MCF 10A (cell line): ENCODE results near the gene NAPA. TPM values are rescaled to one million over a fixed set of nuclear protein-coding genes. Genes with fewer than 3 reads are reported as not detected.

Source experiments
- BruUV-seq: library from RNA; stranded (reverse); fragments of 400-500 nt; replicated peaks from 2 replicates; lab custom pipeline; 2021; lab: Mats Ljungman, UMichigan
- CTCF ChIA-PET: fragments of 300-600 bp; sonication (Branson Sonifier 250); formaldehyde crosslinking; extraction: SDS; loops from one replicate; lab custom pipeline; 2021; ENCODE audit warnings: antibody characterized with exemption, inconsistent platforms; lab: Yijun Ruan, JAX
- POLR2A ChIA-PET: fragments of 300-600, 350-650 bp; sonication (Branson Sonifier 250); formaldehyde crosslinking; extraction: SDS; loops from one replicate; lab custom pipeline; 2020; ENCODE audit warnings: antibody characterized with exemption, inconsistent platforms; lab: Yijun Ruan, JAX
- DNase-seq: peaks from one replicate; pipeline ENCODE4 v3.0.0-alpha.2; 2018; ENCODE audit not compliant: unreplicated experiment
- H3K27ac Mint-ChIP-seq: one replicate; pipeline ENCODE4 v1.8.0; 2022; ENCODE audit warnings: mild to moderate bottlenecking, low read depth, mixed read lengths; ENCODE audit not compliant: unreplicated experiment
- H3K27me3 Mint-ChIP-seq: one replicate; pipeline ENCODE4 v1.8.0; 2022; ENCODE audit warnings: mixed read lengths; ENCODE audit not compliant: insufficient read depth, unreplicated experiment
- H3K36me3 Mint-ChIP-seq: one replicate; pipeline ENCODE4 v1.8.0; 2022; ENCODE audit warnings: mild to moderate bottlenecking, moderate library complexity, mixed read lengths; ENCODE audit not compliant: insufficient read depth, unreplicated experiment
- H3K4me1 Mint-ChIP-seq: one replicate; pipeline ENCODE4 v1.8.0; 2022; ENCODE audit warnings: mixed read lengths; ENCODE audit not compliant: insufficient read depth, unreplicated experiment
- H3K4me3 Mint-ChIP-seq: one replicate; pipeline ENCODE4 v1.8.0; 2022; ENCODE audit warnings: mild to moderate bottlenecking, moderate library complexity, mixed read lengths; ENCODE audit not compliant: unreplicated experiment
- H3K9me3 Mint-ChIP-seq: one replicate; pipeline ENCODE4 v1.8.0; 2022; ENCODE audit warnings: mixed read lengths; ENCODE audit not compliant: unreplicated experiment
- intact Hi-C: fragments of 100-400 bp; cut with micrococcal nuclease; formaldehyde crosslinking; loops from 2 replicates; pipeline ENCODE4 v1.14.1; 2022
- total RNA-seq: library from RNA; stranded (reverse); gene quantifications from 2 replicates; pipeline ENCODE4 v1.2.3, GENCODE V29; 2022
- TF ChIP-seq, protein P1 (sequence below): fragments of 200-600 bp; IDR thresholded peaks from one replicate; pipeline ENCODE4 v1.8.0; 2022; ENCODE audit warnings: antibody characterized with exemption, mild to moderate bottlenecking; ENCODE audit not compliant: unreplicated experiment

Gene NAPA
- total RNA-seq, 1 experiment from 2014 or later = 72.1 TPM

DNA sequence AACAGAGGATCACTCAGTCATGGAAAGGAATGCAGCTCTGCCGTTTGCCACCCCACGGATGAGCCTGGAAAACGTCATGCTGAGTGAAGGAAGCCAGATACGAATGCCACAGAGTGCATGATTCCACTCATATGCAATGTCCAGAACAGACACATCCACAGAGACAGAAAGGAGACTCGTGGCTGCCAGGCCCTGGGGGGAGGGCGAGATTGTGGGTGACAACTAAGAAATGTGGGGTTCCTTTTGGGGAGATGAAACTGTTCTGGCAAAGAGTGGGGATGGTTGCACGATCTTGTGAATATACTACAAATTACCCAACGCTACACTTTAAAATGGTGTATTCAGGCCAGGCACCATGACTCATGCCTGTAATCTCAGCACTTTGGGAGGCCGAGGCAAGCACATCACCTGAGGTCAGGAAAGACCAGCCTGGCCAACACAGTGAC, 27.2 kb upstream of the NAPA start:
- intact Hi-C loops = no loop called here
- no peaks in the 10 kb centered on the region for H3K27me3 Mint-ChIP-seq

DNA sequence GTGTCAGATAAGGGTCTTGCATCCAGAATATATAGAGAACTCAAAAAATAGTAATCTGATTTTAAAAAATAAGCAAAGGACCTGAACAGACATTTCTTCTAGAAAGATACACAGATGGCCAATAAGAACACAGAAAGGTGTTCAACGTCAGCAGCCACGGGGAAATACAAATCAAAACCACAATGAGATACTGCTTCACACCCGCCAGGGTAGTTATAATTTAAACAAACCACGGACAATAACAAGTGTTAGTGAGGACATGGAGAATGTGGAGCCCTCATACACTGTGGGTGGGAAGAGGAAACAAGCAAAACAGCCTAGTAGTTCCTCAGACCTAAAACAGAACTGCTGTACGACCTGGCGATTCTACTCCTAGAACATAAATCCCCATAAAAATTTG, 26.7 kb upstream of the NAPA start:
- no peaks in the 10 kb centered on the region for H3K4me1 Mint-ChIP-seq
- CTCF ChIA-PET = no interaction called here
- no peak for DNase-seq
- intact Hi-C loops = no loop called here
- H3K27me3 Mint-ChIP-seq = no peaks in the 10 kb centered on the region
- no peaks in the 10 kb centered on the region for H3K36me3 Mint-ChIP-seq
- TF ChIP-seq, protein P1, sequence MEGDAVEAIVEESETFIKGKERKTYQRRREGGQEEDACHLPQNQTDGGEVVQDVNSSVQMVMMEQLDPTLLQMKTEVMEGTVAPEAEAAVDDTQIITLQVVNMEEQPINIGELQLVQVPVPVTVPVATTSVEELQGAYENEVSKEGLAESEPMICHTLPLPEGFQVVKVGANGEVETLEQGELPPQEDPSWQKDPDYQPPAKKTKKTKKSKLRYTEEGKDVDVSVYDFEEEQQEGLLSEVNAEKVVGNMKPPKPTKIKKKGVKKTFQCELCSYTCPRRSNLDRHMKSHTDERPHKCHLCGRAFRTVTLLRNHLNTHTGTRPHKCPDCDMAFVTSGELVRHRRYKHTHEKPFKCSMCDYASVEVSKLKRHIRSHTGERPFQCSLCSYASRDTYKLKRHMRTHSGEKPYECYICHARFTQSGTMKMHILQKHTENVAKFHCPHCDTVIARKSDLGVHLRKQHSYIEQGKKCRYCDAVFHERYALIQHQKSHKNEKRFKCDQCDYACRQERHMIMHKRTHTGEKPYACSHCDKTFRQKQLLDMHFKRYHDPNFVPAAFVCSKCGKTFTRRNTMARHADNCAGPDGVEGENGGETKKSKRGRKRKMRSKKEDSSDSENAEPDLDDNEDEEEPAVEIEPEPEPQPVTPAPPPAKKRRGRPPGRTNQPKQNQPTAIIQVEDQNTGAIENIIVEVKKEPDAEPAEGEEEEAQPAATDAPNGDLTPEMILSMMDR = no peak
- BruUV-seq = no TSS peak
- no peak overlapping the region for H3K27ac Mint-ChIP-seq
- no peaks in the 10 kb centered on the region for H3K9me3 Mint-ChIP-seq
- POLR2A ChIA-PET = no interaction called here
- H3K4me3 Mint-ChIP-seq = no peak overlapping the region

More for the DNA sequence above, 27.2 kb upstream of the NAPA start:
- peak; percentile 35 for DNase-seq
- H3K36me3 Mint-ChIP-seq = no peaks in the 10 kb centered on the region
- no peak overlapping the region for H3K27ac Mint-ChIP-seq
- no peaks in the 10 kb centered on the region for H3K4me1 Mint-ChIP-seq
- TF ChIP-seq, protein P1 = no peak
- no peaks in the 10 kb centered on the region for H3K9me3 Mint-ChIP-seq
- ChIA-PET POLR2A (no interaction called here), CTCF (interaction anchor here (1.0 kb wide), 1 partner anchor 165 kb away, joined by 6 read pairs; no protein-coding TSS in a partner anchor)
- no peak overlapping the region for H3K4me3 Mint-ChIP-seq
- BruUV-seq = no TSS peak

DNA sequence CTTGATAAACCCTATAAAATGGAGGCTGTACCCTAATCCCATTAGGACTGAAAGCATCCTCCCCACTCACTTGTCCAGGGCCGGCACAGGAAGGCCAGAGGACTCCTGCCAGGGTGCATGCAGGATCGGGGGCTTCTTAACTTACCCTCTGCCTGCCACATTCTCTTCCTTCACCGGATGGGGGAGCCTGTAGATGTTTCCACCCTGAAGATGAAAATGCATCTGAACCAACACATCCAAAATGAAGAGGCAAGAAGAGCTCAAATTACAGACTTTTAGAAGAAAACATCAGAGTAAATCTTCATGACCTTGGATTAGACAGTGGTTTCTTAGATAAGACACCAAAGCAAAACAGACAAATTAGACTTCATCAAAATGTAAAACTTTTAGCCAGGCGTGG, 25.9 kb upstream of the NAPA start:
- POLR2A ChIA-PET = no interaction called here
- CTCF ChIA-PET = interaction anchor here (0.7 to 1.0 kb wide), 3 partner anchors 18 to 328 kb away, joined by 3 to 8 read pairs (median 3); no protein-coding TSS in a partner anchor
- H3K36me3 Mint-ChIP-seq = no peaks in the 10 kb centered on the region
- no peaks in the 10 kb centered on the region for H3K4me1 Mint-ChIP-seq
- no TSS peak for BruUV-seq
- no peak for DNase-seq
- H3K4me3 Mint-ChIP-seq = no peak overlapping the region
- no peaks in the 10 kb centered on the region for H3K27me3 Mint-ChIP-seq
- intact Hi-C loops = no loop called here
- no peaks in the 10 kb centered on the region for H3K9me3 Mint-ChIP-seq
- TF ChIP-seq, protein P1 = no peak
- no peak overlapping the region for H3K27ac Mint-ChIP-seq

DNA sequence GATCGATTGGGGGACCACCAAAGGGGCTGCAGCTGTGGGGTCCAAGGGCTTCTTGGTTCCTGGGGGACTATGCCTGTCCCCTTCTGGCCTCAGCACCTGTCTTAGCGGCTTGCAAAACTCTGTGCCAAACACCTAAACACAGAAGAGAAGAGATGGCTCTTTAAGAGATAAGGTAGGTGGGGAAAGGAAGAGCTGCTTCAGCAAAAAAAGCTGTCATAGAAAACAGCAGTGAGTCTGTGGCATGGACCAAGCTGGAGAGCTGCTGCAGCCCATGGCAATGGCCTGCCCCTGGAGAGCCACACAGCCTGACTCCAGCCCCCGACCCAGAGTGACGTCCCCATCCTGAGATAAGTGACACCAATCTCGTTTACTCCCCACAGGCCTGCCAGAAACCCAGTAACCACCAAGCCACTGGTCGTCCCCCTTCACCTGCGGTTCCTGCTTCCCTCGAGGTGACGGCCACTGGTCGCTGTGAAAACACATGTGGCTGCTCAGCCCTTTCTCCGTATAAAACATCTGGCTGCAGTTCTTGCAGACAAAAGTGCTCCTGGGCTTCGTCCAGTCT, 25.0 kb upstream of the NAPA start:
- Mint-ChIP-seq H3K9me3 (no peaks in the 10 kb centered on the region), H3K27me3 (no peaks in the 10 kb centered on the region), H3K4me3 (no peak overlapping the region), H3K27ac (no peak overlapping the region), H3K4me1 (no peaks in the 10 kb centered on the region), H3K36me3 (no peaks in the 10 kb centered on the region)
- intact Hi-C loops = no loop called here
- no TSS peak for BruUV-seq
- TF ChIP-seq, protein P1 = no peak
- ChIA-PET POLR2A (no interaction called here), CTCF (interaction anchor here (0.6 kb wide), 1 partner anchor 24 kb away, joined by 3 read pairs; no protein-coding TSS in a partner anchor)
- no peak for DNase-seq
